ENCODE data around the gene LMNA. TPM values are rescaled to one million over a fixed set of nuclear protein-coding genes. Genes with fewer than 3 reads are reported as not detected.

LMNA gene
- total and polyA plus RNA-seq, 11 donors, result 223 to 396 (median 273) TPM

DNA sequence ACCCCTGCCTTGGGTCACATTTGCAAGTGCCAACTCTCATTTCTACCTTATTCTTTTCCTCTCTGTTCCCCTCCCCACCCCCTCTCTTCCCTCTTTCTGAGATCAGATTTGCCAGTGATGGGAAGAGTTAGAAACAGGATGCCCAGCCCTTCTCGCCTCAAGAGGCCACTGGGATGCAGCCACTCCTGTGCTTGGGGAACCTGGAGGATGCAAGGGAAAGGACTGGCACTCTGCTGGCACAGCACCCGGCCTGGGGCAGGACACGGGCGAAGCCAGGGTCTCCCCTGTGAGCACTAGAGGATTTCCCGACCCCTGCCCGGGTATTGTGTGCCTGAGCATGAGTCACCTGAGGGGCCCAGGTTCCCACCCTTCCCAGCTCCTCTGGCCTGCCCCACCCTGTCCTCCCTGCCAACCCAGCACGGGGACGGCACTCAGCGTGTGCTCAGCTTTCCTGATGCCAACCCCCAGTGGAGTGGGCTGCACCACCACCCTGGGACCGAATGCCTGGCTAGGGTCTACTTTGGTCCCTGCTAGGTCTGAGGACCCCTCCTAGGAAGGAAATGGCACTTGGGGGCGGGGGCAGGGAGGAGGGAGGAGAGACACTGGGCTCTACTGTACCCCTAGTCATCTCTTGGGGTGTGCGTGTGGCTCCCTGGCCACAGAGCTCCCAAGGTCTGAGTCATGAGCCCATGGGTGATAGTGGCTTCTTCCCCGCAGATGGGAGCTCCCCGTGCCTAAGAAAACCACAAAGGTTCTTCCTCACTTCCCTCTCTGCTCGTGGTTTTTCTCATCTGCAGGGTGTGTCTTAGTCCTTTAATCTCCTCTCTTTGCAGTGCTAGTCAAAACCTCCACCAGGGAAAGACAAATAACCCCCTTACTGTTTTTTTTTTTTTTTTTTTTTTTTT lies 12.4 kb downstream of the LMNA start:
- TF ChIP-seq POLR2A (IDR thresholded peaks at IDR 0.05) (no peak), CTCF (IDR thresholded peaks at IDR 0.05) (no peak)
- peak overlapping the region; percentile 96 to 100 (median 98) for H3K27ac ChIP-seq
- intact Hi-C loops (cut with DNase I), result loop anchor here in 1 of 10 donors (2.0 to 10.0 kb wide), 2 partner anchors 22 to 378 kb away; partner anchors contain the start of gene MEF2D
- no peaks in the 10 kb centered on the region for H3K9me3 ChIP-seq
- peaks cover 57 to 97% (median 91%) of the 10 kb centered on the region in 12 donors for H3K4me1 ChIP-seq
- peak in 2 of 4 donors; percentile 0 to 1 for ATAC-seq
- DNase-seq, result peak in 4 of 5 donors; percentile 56 to 82 (median 68)
- H3K36me3 ChIP-seq, result peaks cover 0 to 27% (median 15%) of the 10 kb centered on the region in 9 donors
- WGBS, 4 donors, result 14 to 26% (median 20%) methylated on average over 14 to 15 of the region's 15 CpGs
- H3K4me3 ChIP-seq, result peak overlapping the region in 9 of 12 donors; percentile 17 to 49 (median 34)
- H3K27me3 ChIP-seq, result no peaks in the 10 kb centered on the region

- intact Hi-C loops (cut with DNase I), result loop anchor here in 2 of 10 donors (2.0 to 10.0 kb wide), 2 partner anchors 31 to 377 kb away; partner anchors contain the start of gene MEF2D (in 1 of the 2)
These were observed 13.8 kb downstream of the LMNA start for GRCh38 chr1:156128308-156128653.

GRCh38 chr1:156128654-156129597 lies 14.4 kb downstream of the LMNA start:
- Histone ChIP-seq H3K4me1 (peaks cover 50 to 79% (median 72%) of the 10 kb centered on the region in 12 donors), H3K27ac (peak overlapping the region; percentile 95 to 100 (median 98)), H3K27me3 (no peaks in the 10 kb centered on the region), H3K9me3 (no peaks in the 10 kb centered on the region), H3K4me3 (peak overlapping the region in 10 of 12 donors; percentile 7 to 40 (median 30)), H3K36me3 (peaks cover 0 to 47% (median 35%) of the 10 kb centered on the region in 9 donors)
- peak; percentile 16 to 34 (median 18) for ATAC-seq
- no peak for TF ChIP-seq POLR2A (IDR thresholded peaks at IDR 0.05)
- TF ChIP-seq CTCF (IDR thresholded peaks at IDR 0.05), result no peak
- DNase-seq, result peak in 4 of 5 donors; percentile 73 to 84 (median 78)
- 3 to 14% (median 5%) methylated on average over 8 of the region's 8 CpGs for WGBS, 4 donors
- intact Hi-C loops (cut with DNase I), result loop anchor here in 2 of 10 donors (2.0 to 10.0 kb wide), 2 partner anchors 32 to 376 kb away; partner anchors contain the start of gene MEF2D (in 1 of the 2)

More at GRCh38 chr1:156128308-156128653, 13.8 kb downstream of the LMNA start:
- 16 to 38% (median 21%) methylated on average over 2 of the region's 2 CpGs for WGBS, 4 donors
- H3K36me3 ChIP-seq, result peaks cover 0 to 41% (median 29%) of the 10 kb centered on the region in 9 donors
- H3K4me1 ChIP-seq, result peaks cover 51 to 86% (median 79%) of the 10 kb centered on the region in 12 donors
- TF ChIP-seq CTCF (IDR thresholded peaks at IDR 0.05) (no peak), POLR2A (IDR thresholded peaks at IDR 0.05) (no peak)
- DNase-seq (no peak), ATAC-seq (no peak)
- H3K27me3 ChIP-seq, result no peaks in the 10 kb centered on the region
- H3K27ac ChIP-seq, result peak overlapping the region; percentile 95 to 100 (median 98)
- H3K4me3 ChIP-seq, result peak overlapping the region in 9 of 12 donors; percentile 9 to 40 (median 32)
- H3K9me3 ChIP-seq, result no peaks in the 10 kb centered on the region
